Esophagus squamous epithelium (tissue), 5 donors: ENCODE data around the gene RER1. TPM values are rescaled to one million over a fixed set of nuclear protein-coding genes. Genes with fewer than 3 reads are reported as not detected.

Source experiments
- DNase-seq: peaks from one replicate; lab custom pipeline; 2025; lab: John Stamatoyannopoulos, UW
- H3K27ac ChIP-seq, 4 donors: fragments of 200-600 bp; sonication (generic); one replicate each; pipeline ENCODE4 v1.5.1; 2016 to 2019; ENCODE audit warnings: mild to moderate bottlenecking in 1 of 4
- H3K27me3 ChIP-seq, 4 donors: fragments of 200-600 bp; sonication (generic); 1 replicate in 3 of 4; 2 replicates in 1 of 4; pipeline versions ENCODE4 v1.5.1 to v1.6.0; 2017 to 2021; ENCODE audit warnings: antibody characterized with exemption in 1 of 4
- H3K36me3 ChIP-seq, 3 donors: fragments of 200-600 bp; sonication (generic); one replicate each; pipeline ENCODE4 v1.5.1; 2016 to 2019
- H3K4me1 ChIP-seq, 3 donors: fragments of 200-600 bp; sonication (generic); one replicate each; pipeline ENCODE4 v1.5.1; 2017 to 2019
- H3K4me3 ChIP-seq, 4 donors: fragments of 200-600 bp; sonication (generic); 1 replicate in 3 of 4; 2 replicates in 1 of 4; pipeline ENCODE4 v1.5.1; 2016 to 2019; ENCODE audit warnings: mild to moderate bottlenecking in 2 of 4, moderate library complexity in 1 of 4
- H3K9me3 ChIP-seq, 3 donors: fragments of 200-600 bp; sonication (generic); one replicate each; pipeline ENCODE4 v1.5.1; 2016 to 2019
- CTCF ChIP-seq, 6 experiments: fragments of 450-650 bp in 4 of 6; fragments of 200-600 bp in 2 of 6; sonication (generic) in 2 of 6; IDR thresholded peaks; one replicate each; pipeline ENCODE4 v1.5.1; 2016 to 2019; ENCODE audit warnings: antibody characterized with exemption in 6 of 6, mild to moderate bottlenecking in 4 of 6, moderate library complexity in 4 of 6
- POLR2A ChIP-seq, 4 donors: fragments of 450-650 bp; IDR thresholded peaks; one replicate each; pipeline ENCODE4 v1.6.1; 2017; ENCODE audit warnings: antibody characterized with exemption in 4 of 4, mild to moderate bottlenecking in 4 of 4, moderate library complexity in 3 of 4
- WGBS, 2 donors: methylation state at CpG; one replicate each; pipeline ENCODE4 v1.1.5; 2018; 5-methylcytosine and 5-hydroxymethylcytosine counted together
- intact Hi-C: fragments of 100-400 bp; cut with DNase I; formaldehyde crosslinking; loops from one replicate; pipeline ENCODE4 v1.15.0; 2022
- total RNA-seq, 4 donors: library from RNA; depleted of rRNA; stranded (reverse); fragments of >200 nt; gene quantifications; one replicate each; pipeline ENCODE4 v1.1.0, GENCODE V29; 2016
- donor health status: DM: yes; HTN: yes; CAD: no.

The RER1 gene
- total RNA-seq, 4 donors from 2014 or later: 63.3 to 136 (median 75.7) TPM

- Histone ChIP-seq H3K4me3 (peak within 1 kb of the TSS; percentile 70 to 100 (median 97)), H3K36me3 (peaks cover 0 to 32% (median 6%) of the 10 kb centered on the region in 3 donors), H3K27ac (peak within 1 kb of the TSS; percentile 92 to 96 (median 94)), H3K9me3 (no peaks in the 10 kb centered on the region), H3K4me1 (peaks cover 34 to 58% (median 35%) of the 10 kb centered on the region in 3 donors), H3K27me3 (peaks cover 0 to 20% (median 0%) of the 10 kb centered on the region in 4 donors)
- no CpG with 5 or more reads among the region's 55 CpGs for WGBS, 2 donors
- TF ChIP-seq POLR2A (IDR thresholded peaks at IDR 0.05) (peak in 2 of 4 donors; percentile 36 to 68), CTCF (IDR thresholded peaks at IDR 0.05) (peak in 1 of 6 experiments; percentile 32)
- intact Hi-C loops: loop anchor here (5.0 kb wide), 1 partner anchor 135 kb away; no protein-coding TSS in a partner anchor
- peak; percentile 62 for DNase-seq
Measured at GRCh38 chr1:2412395-2412772, 20.7 kb downstream of the RER1 start, which contains the start of gene PEX10. Gene PEX10 (minus strand): TSS chr1:2412564. CDS start chr1:2412502, 62 bp downstream.

GRCh38 chr1:2412773-2413494 lies 21.3 kb downstream of the RER1 start:
- peaks cover 0 to 27% (median 6%) of the 10 kb centered on the region in 3 donors for H3K36me3 ChIP-seq
- H3K4me1 ChIP-seq: peaks cover 34 to 64% (median 37%) of the 10 kb centered on the region in 3 donors
- H3K9me3 ChIP-seq: no peaks in the 10 kb centered on the region
- peak overlapping the region; percentile 92 to 96 (median 94) for H3K27ac ChIP-seq
- H3K4me3 ChIP-seq: peak overlapping the region; percentile 70 to 100 (median 97)
- peaks cover 0 to 26% (median 0%) of the 10 kb centered on the region in 4 donors for H3K27me3 ChIP-seq
- TF ChIP-seq POLR2A (IDR thresholded peaks at IDR 0.05) (peak in 2 of 4 donors; percentile 52 to 78), CTCF (IDR thresholded peaks at IDR 0.05) (peak in 1 of 6 experiments; percentile 3)
- DNase-seq: no peak
- intact Hi-C loops: loop anchor here (5.0 kb wide), 1 partner anchor 134 kb away; no protein-coding TSS in a partner anchor
- WGBS, 2 donors: 10% methylated on average over 2 of the region's 66 CpGs; no CpG with 5 or more reads in 1 of the 2 donors

GRCh38 chr1:2413495-2414296 lies 22.1 kb downstream of the RER1 start:
- Histone ChIP-seq H3K27me3 (peaks cover 0 to 33% (median 0%) of the 10 kb centered on the region in 4 donors), H3K4me1 (peaks cover 34 to 65% (median 37%) of the 10 kb centered on the region in 3 donors), H3K4me3 (peak overlapping the region; percentile 70 to 100 (median 97)), H3K36me3 (peaks cover 0 to 19% (median 2%) of the 10 kb centered on the region in 3 donors), H3K9me3 (no peaks in the 10 kb centered on the region), H3K27ac (peak overlapping the region; percentile 92 to 96 (median 94))
- DNase-seq: no peak
- TF ChIP-seq POLR2A (IDR thresholded peaks at IDR 0.05) (no peak), CTCF (IDR thresholded peaks at IDR 0.05) (no peak)
- 37 to 44% methylated on average over 4 to 12 of the region's 28 CpGs for WGBS, 2 donors
- intact Hi-C loops: loop anchor here (5.0 kb wide), 1 partner anchor 134 kb away; no protein-coding TSS in a partner anchor

GRCh38 chr1:2414297-2414958 lies 22.8 kb downstream of the RER1 start:
- intact Hi-C loops: loop anchor here (5.0 kb wide), 1 partner anchor 133 kb away; no protein-coding TSS in a partner anchor
- peaks cover 0 to 12% (median 0%) of the 10 kb centered on the region in 3 donors for H3K36me3 ChIP-seq
- peak overlapping the region in 1 of 4 donors; percentile 96 for H3K4me3 ChIP-seq
- no peaks in the 10 kb centered on the region for H3K9me3 ChIP-seq
- H3K27me3 ChIP-seq: peaks cover 0 to 40% (median 0%) of the 10 kb centered on the region in 4 donors
- TF ChIP-seq POLR2A (IDR thresholded peaks at IDR 0.05): no peak
- TF ChIP-seq CTCF (IDR thresholded peaks at IDR 0.05): peak; percentile 87 to 97 (median 95)
- 0% methylated on average over 2 to 8 of the region's 25 CpGs for WGBS, 2 donors
- no peak for DNase-seq
- peaks cover 34 to 65% (median 37%) of the 10 kb centered on the region in 3 donors for H3K4me1 ChIP-seq
- peak overlapping the region; percentile 92 to 96 (median 94) for H3K27ac ChIP-seq
